Activated CD4-positive, alpha-beta T cell treated with anti-CD3 and anti-CD28 coated beads, Interleukin-2, amount 10 ng/mL, durations not matched to agents 7 days and 5 days (primary cell): ENCODE results near the gene SKI. TPM values are rescaled to one million over a fixed set of nuclear protein-coding genes. Genes with fewer than 3 reads are reported as not detected.

Experiments
- CTCF ChIA-PET: fragments of 350-600 bp; sonication (Branson Sonifier 250); formaldehyde crosslinking; loops from one replicate; lab custom pipeline; 2021; ENCODE audit warnings: antibody characterized with exemption; lab: Charles Lee
- POLR2A ChIA-PET: fragments of 350-600 bp; sonication (Branson Sonifier 250); formaldehyde crosslinking; loops from one replicate; lab custom pipeline; 2021; ENCODE audit warnings: antibody characterized with exemption; lab: Charles Lee
- DNase-seq: peaks from one replicate; pipeline ENCODE4 v3.0.0-alpha.2; 2020
- H3K27ac Mint-ChIP-seq: one replicate; pipeline ENCODE4 v1.8.0; 2021; ENCODE audit warnings: mild to moderate bottlenecking, moderate library complexity, mixed read lengths
- H3K27me3 Mint-ChIP-seq: one replicate; pipeline ENCODE4 v1.8.0; 2021; ENCODE audit warnings: mixed read lengths
- H3K36me3 Mint-ChIP-seq: one replicate; pipeline ENCODE4 v1.8.0; 2021; ENCODE audit warnings: low read depth, mixed read lengths
- H3K4me1 Mint-ChIP-seq: one replicate; pipeline ENCODE4 v1.8.0; 2021; ENCODE audit warnings: mixed read lengths
- H3K4me3 Mint-ChIP-seq: one replicate; pipeline ENCODE4 v1.8.0; 2021; ENCODE audit warnings: mild to moderate bottlenecking, moderate library complexity, mixed read lengths
- H3K9me3 Mint-ChIP-seq: one replicate; pipeline ENCODE4 v1.8.0; 2021; ENCODE audit warnings: mixed read lengths
- total RNA-seq, 2 experiments: library from RNA; stranded (reverse); gene quantifications; one replicate each; pipeline ENCODE4 v1.2.3, GENCODE V29; 2021

Gene SKI
- total RNA-seq, 2 experiments from 2014 or later, result 60.7 to 62.0 TPM

GRCh38 chr1:2270260-2271100 is 42.4 kb downstream of the SKI start:
- CTCF ChIA-PET, result no interaction called here
- H3K36me3 Mint-ChIP-seq, result peaks cover under 1% of the 10 kb centered on the region
- no peaks in the 10 kb centered on the region for H3K27me3 Mint-ChIP-seq
- no peak overlapping the region for H3K4me3 Mint-ChIP-seq
- H3K27ac Mint-ChIP-seq, result no peak overlapping the region
- H3K4me1 Mint-ChIP-seq, result peaks cover 26% of the 10 kb centered on the region
- DNase-seq, result no peak
- no peaks in the 10 kb centered on the region for H3K9me3 Mint-ChIP-seq
- POLR2A ChIA-PET, result no interaction called here

GRCh38 chr1:2271211-2271721 is 43.1 kb downstream of the SKI start:
- Mint-ChIP-seq H3K4me3 (no peak overlapping the region), H3K9me3 (no peaks in the 10 kb centered on the region), H3K36me3 (no peaks in the 10 kb centered on the region), H3K27ac (no peak overlapping the region), H3K4me1 (peaks cover 28% of the 10 kb centered on the region), H3K27me3 (no peaks in the 10 kb centered on the region)
- ChIA-PET CTCF (no interaction called here), POLR2A (no interaction called here)
- no peak for DNase-seq

GRCh38 chr1:2271841-2272655 is 43.9 kb downstream of the SKI start:
- DNase-seq, result no peak
- Mint-ChIP-seq H3K27me3 (no peaks in the 10 kb centered on the region), H3K9me3 (no peaks in the 10 kb centered on the region), H3K4me1 (peaks cover 27% of the 10 kb centered on the region), H3K36me3 (peaks cover 5% of the 10 kb centered on the region), H3K4me3 (no peak overlapping the region), H3K27ac (no peak overlapping the region)
- ChIA-PET POLR2A (no interaction called here), CTCF (no interaction called here)

GRCh38 chr1:2272686-2273400 is 44.7 kb downstream of the SKI start:
- H3K4me3 Mint-ChIP-seq, result no peak overlapping the region
- POLR2A ChIA-PET, result no interaction called here
- H3K36me3 Mint-ChIP-seq, result peaks cover 12% of the 10 kb centered on the region
- no peak overlapping the region for H3K27ac Mint-ChIP-seq
- H3K27me3 Mint-ChIP-seq, result no peaks in the 10 kb centered on the region
- H3K4me1 Mint-ChIP-seq, result peaks cover 32% of the 10 kb centered on the region
- CTCF ChIA-PET, result no interaction called here
- H3K9me3 Mint-ChIP-seq, result no peaks in the 10 kb centered on the region
- no peak for DNase-seq

- no peak overlapping the region for H3K27ac Mint-ChIP-seq
- peaks cover 13% of the 10 kb centered on the region for H3K36me3 Mint-ChIP-seq
- ChIA-PET POLR2A (no interaction called here), CTCF (no interaction called here)
- no peak for DNase-seq
- H3K9me3 Mint-ChIP-seq, result no peaks in the 10 kb centered on the region
- no peaks in the 10 kb centered on the region for H3K27me3 Mint-ChIP-seq
- no peak overlapping the region for H3K4me3 Mint-ChIP-seq
- peaks cover 32% of the 10 kb centered on the region for H3K4me1 Mint-ChIP-seq
Measured at GRCh38 chr1:2273401-2274090, 45.4 kb downstream of the SKI start.

GRCh38 chr1:2274231-2274928 is 46.3 kb downstream of the SKI start:
- Mint-ChIP-seq H3K4me1 (peaks cover 32% of the 10 kb centered on the region), H3K9me3 (no peaks in the 10 kb centered on the region), H3K27ac (no peak overlapping the region), H3K36me3 (peaks cover 13% of the 10 kb centered on the region), H3K27me3 (no peaks in the 10 kb centered on the region), H3K4me3 (no peak overlapping the region)
- POLR2A ChIA-PET, result no interaction called here
- CTCF ChIA-PET, result no interaction called here
- DNase-seq, result no peak

- Mint-ChIP-seq H3K4me3 (no peak overlapping the region), H3K9me3 (no peaks in the 10 kb centered on the region), H3K27ac (no peak overlapping the region), H3K4me1 (peaks cover 33% of the 10 kb centered on the region), H3K27me3 (no peaks in the 10 kb centered on the region), H3K36me3 (peaks cover 13% of the 10 kb centered on the region)
- ChIA-PET POLR2A (no interaction called here), CTCF (no interaction called here)
- DNase-seq, result no peak
Measured at GRCh38 chr1:2274929-2275475, 46.9 kb downstream of the SKI start.

GRCh38 chr1:2275796-2276536 is 47.8 kb downstream of the SKI start:
- DNase-seq, result no peak
- H3K27me3 Mint-ChIP-seq, result no peaks in the 10 kb centered on the region
- no peaks in the 10 kb centered on the region for H3K9me3 Mint-ChIP-seq
- H3K4me3 Mint-ChIP-seq, result no peak overlapping the region
- CTCF ChIA-PET, result interaction anchor here (1.1 to 1.4 kb wide), 3 partner anchors 10 to 69 kb away, joined by 3 to 5 read pairs (median 3); no protein-coding TSS in a partner anchor
- H3K4me1 Mint-ChIP-seq, result peaks cover 33% of the 10 kb centered on the region
- H3K27ac Mint-ChIP-seq, result peak overlapping the region; percentile 9
- peaks cover 13% of the 10 kb centered on the region for H3K36me3 Mint-ChIP-seq
- POLR2A ChIA-PET, result no interaction called here

GRCh38 chr1:2276803-2277580 is 48.9 kb downstream of the SKI start:
- no peak for DNase-seq
- Mint-ChIP-seq H3K9me3 (no peaks in the 10 kb centered on the region), H3K27ac (no peak overlapping the region), H3K4me3 (no peak overlapping the region), H3K4me1 (peaks cover 32% of the 10 kb centered on the region), H3K27me3 (no peaks in the 10 kb centered on the region), H3K36me3 (peaks cover 13% of the 10 kb centered on the region)
- CTCF ChIA-PET, result interaction anchor here (0.7 to 1.4 kb wide), 4 partner anchors 10 to 70 kb away, joined by 3 to 5 read pairs (median 3); no protein-coding TSS in a partner anchor
- POLR2A ChIA-PET, result no interaction called here

- no peak overlapping the region for H3K4me3 Mint-ChIP-seq
- no peak overlapping the region for H3K27ac Mint-ChIP-seq
- H3K27me3 Mint-ChIP-seq, result no peaks in the 10 kb centered on the region
- peaks cover 13% of the 10 kb centered on the region for H3K36me3 Mint-ChIP-seq
- H3K4me1 Mint-ChIP-seq, result peaks cover 31% of the 10 kb centered on the region
- CTCF ChIA-PET, result no interaction called here
- no peaks in the 10 kb centered on the region for H3K9me3 Mint-ChIP-seq
- no peak for DNase-seq
- POLR2A ChIA-PET, result no interaction called here
Measured at GRCh38 chr1:2277741-2278488, 49.8 kb downstream of the SKI start.
